HepG2 (cell line): ENCODE data around the gene RPTOR. TPM values are rescaled to one million over a fixed set of nuclear protein-coding genes. Genes with fewer than 3 reads are reported as not detected.

Source experiments
- ATAC-seq: fragments of 200-7000 bp; cut with Tn5 transposase; 3 replicates; pipeline ENCODE4 v1.9.1; 2020; ENCODE audit warnings: mild to moderate bottlenecking, moderate library complexity
- BruUV-seq: library from RNA; stranded (reverse); fragments of 400-500 nt; replicated peaks from 2 replicates; lab custom pipeline; 2021; lab: Mats Ljungman, UMichigan
- CTCF ChIA-PET: fragments of 300-600 bp; formaldehyde crosslinking; extraction: SDS; loops from one replicate; lab custom pipeline; 2021; ENCODE audit warnings: low total read pairs, inconsistent platforms, low intra/inter-chr PET ratio; lab: Yijun Ruan, JAX
- POLR2A ChIA-PET: fragments of 350-600 bp; sonication (Branson Sonifier 250); formaldehyde crosslinking; loops from one replicate; lab custom pipeline; 2020; ENCODE audit warnings: antibody characterized with exemption, inconsistent platforms; lab: Yijun Ruan, JAX
- DNase-seq: peaks from one replicate; pipeline ENCODE4 v3.0.0-alpha.2; 2015; ENCODE audit warnings: low spot score
- FAIRE-seq: peaks from 3 replicates; lab custom pipeline; 2011; peaks lifted over from hg19 to GRCh38; lab: Jason Lieb, UNC
- H2AFZ ChIP-seq: one replicate; pipeline ENCODE4 v1.6.1; 2011; ENCODE audit warnings: low read length, inconsistent platforms
- H3K27ac ChIP-seq: fragments of 300-600 bp; 3 replicates; pipeline ENCODE4 v1.8.0; 2011; ENCODE audit warnings: mixed run types, mild to moderate bottlenecking, mixed read lengths, low read length, inconsistent platforms; ENCODE audit not compliant: insufficient read depth; ENCODE audit errors: extremely low read length
- H3K27me3 ChIP-seq, 2 experiments: fragments of 200-600 bp in 1 of 2; 2 replicates in 1 of 2; 3 replicates in 1 of 2; pipeline versions ENCODE4 v1.6.0 to v1.8.0; 2011; ENCODE audit warnings: low read length in 2 of 2, mild to moderate bottlenecking in 2 of 2, moderate library complexity in 2 of 2, inconsistent platforms in 1 of 2; ENCODE audit not compliant: insufficient read depth in 2 of 2, control insufficient read depth in 1 of 2
- H3K36me3 ChIP-seq, 2 experiments: fragments of 200-600 bp in 1 of 2; replicated peaks in 1 of 2; 2 replicates in 1 of 2; 3 replicates in 1 of 2; pipeline versions ENCODE4 v1.5.1 to v1.8.0; 2011; ENCODE audit warnings: low read length in 2 of 2, inconsistent platforms in 1 of 2; ENCODE audit not compliant: insufficient read depth in 2 of 2, control insufficient read depth in 1 of 2
- H3K4me1 ChIP-seq: 2 replicates; pipeline ENCODE4 v1.5.1; 2012; ENCODE audit warnings: low read length, inconsistent platforms; ENCODE audit not compliant: insufficient read depth
- H3K4me2 ChIP-seq: 2 replicates; pipeline ENCODE4 v1.6.0; 2011; ENCODE audit warnings: low read depth, low read length, inconsistent platforms
- H3K4me3 ChIP-seq, 3 experiments: fragments of 200-600 bp in 1 of 3; sonication (generic), shearing (Covaris generic) in 1 of 3; replicated peaks in 1 of 3; 2 replicates each; pipeline ENCODE4 v1.5.1; 2011 to 2016; ENCODE audit warnings: low read length in 3 of 3, inconsistent platforms in 2 of 3, low read depth in 2 of 3, mild to moderate bottlenecking in 2 of 3, control low read depth in 1 of 3, mixed read lengths in 1 of 3; ENCODE audit not compliant: insufficient read depth in 1 of 3
- H3K79me2 ChIP-seq: one replicate; pipeline ENCODE4 v1.6.1; 2011; ENCODE audit warnings: low read length, inconsistent platforms; ENCODE audit not compliant: insufficient read depth
- H3K9ac ChIP-seq: 2 replicates; pipeline ENCODE4 v1.6.0; 2011; ENCODE audit warnings: mild to moderate bottlenecking, low read depth, low read length, inconsistent platforms; ENCODE audit not compliant: insufficient read depth
- H3K9me3 ChIP-seq: 2 replicates; pipeline ENCODE4 v1.5.1; 2012; ENCODE audit warnings: mild to moderate bottlenecking, low read length
- H4K20me1 ChIP-seq: 2 replicates; pipeline ENCODE4 v1.6.0; 2011; ENCODE audit warnings: inconsistent platforms, mild to moderate bottlenecking, low read length, moderate library complexity; ENCODE audit not compliant: insufficient read depth
- AFF4 ChIP-seq: sonication (generic); formaldehyde crosslinking; IDR thresholded peaks from 2 replicates; pipeline ENCODE4 v1.4.0; 2020; ENCODE audit warnings: missing genetic modification reagents
- KLF16 ChIP-seq, 2 experiments: sonication (generic) in 1 of 2; formaldehyde crosslinking in 1 of 2; IDR thresholded peaks; 2 replicates each; pipeline versions ENCODE4 v1.6.1 to v1.8.0; 2016 to 2023; ENCODE audit warnings: missing genetic modification reagents in 2 of 2, missing compliant biosample characterization in 1 of 2
- MED13 ChIP-seq: sonication (generic); formaldehyde crosslinking; IDR thresholded peaks from 2 replicates; pipeline ENCODE4 v1.5.0; 2020; ENCODE audit warnings: missing genetic modification reagents
- RBM22 ChIP-seq: fragments of 200-400 bp; formaldehyde crosslinking; optimal IDR thresholded peaks from 2 replicates; pipeline ENCODE3; 2017; ENCODE audit warnings: mild to moderate bottlenecking, low read length, moderate library complexity
- ZBTB33 ChIP-seq: sonication (generic); formaldehyde crosslinking; IDR thresholded peaks from 2 replicates; pipeline ENCODE4 v1.4.0; 2020; ENCODE audit warnings: missing genetic modification reagents
- ZBTB7A ChIP-seq: sonication (generic); formaldehyde crosslinking; IDR thresholded peaks from 2 replicates; pipeline ENCODE4 v1.8.0; 2022; ENCODE audit warnings: mild to moderate bottlenecking, missing genetic modification reagents
- ZKSCAN1 ChIP-seq: fragments of 150-350 bp; IDR thresholded peaks from 2 replicates; pipeline ENCODE4 v1.6.1; 2014; ENCODE audit warnings: low read length
- ZNF10 ChIP-seq: sonication (generic); formaldehyde crosslinking; IDR thresholded peaks from 2 replicates; pipeline ENCODE4 v1.4.0; 2020; ENCODE audit warnings: mild to moderate bottlenecking, low read depth, missing genetic modification reagents, borderline replicate concordance
- ZNF276 ChIP-seq: sonication (generic); formaldehyde crosslinking; IDR thresholded peaks from 2 replicates; pipeline ENCODE4 v1.4.0; 2020; ENCODE audit warnings: mild to moderate bottlenecking, low read depth, missing genetic modification reagents
- ZNF512 ChIP-seq: sonication (generic); formaldehyde crosslinking; IDR thresholded peaks from 2 replicates; pipeline ENCODE4 v1.4.0; 2020; ENCODE audit warnings: mild to moderate bottlenecking, missing genetic modification reagents
- ZNF616 ChIP-seq: sonication (generic); formaldehyde crosslinking; IDR thresholded peaks from 2 replicates; pipeline ENCODE4 v1.5.0; 2020; ENCODE audit warnings: low read depth, mild to moderate bottlenecking, missing genetic modification reagents
- ZNF883 ChIP-seq: sonication (generic); formaldehyde crosslinking; IDR thresholded peaks from 2 replicates; pipeline ENCODE4 v1.5.1; 2020; ENCODE audit warnings: mild to moderate bottlenecking, missing genetic modification reagents; ENCODE audit errors: not compliant biosample characterization
- ZSCAN9 ChIP-seq: IDR thresholded peaks from 2 replicates; pipeline ENCODE4 v1.6.1; 2016; ENCODE audit warnings: borderline replicate concordance
- WGBS: methylation state at CpG from one replicate; pipeline ENCODE4 v1.1.6; 2017; ENCODE audit warnings: low lambda C conversion rate; 5-methylcytosine and 5-hydroxymethylcytosine counted together
- in situ Hi-C: cut with HindIII; loops from 2 replicates; pipeline ENCODE4 v1.10.0; 2017; ENCODE audit warnings: low pct_unique_long_range_greater_than_20kb; ENCODE audit not compliant: extremely low pct_ligation_motif_present
- intact Hi-C: fragments of 100-400 bp; cut with micrococcal nuclease; formaldehyde crosslinking; loops from one replicate; pipeline ENCODE4 v1.10.0; 2022; ENCODE audit not compliant: unreplicated experiment
- polyA plus RNA-seq, 8 experiments: library from polyadenylated mRNA; depleted of rRNA in 3 of 8; stranded (reverse) in 7 of 8; unstranded in 1 of 8; fragments of >200 nt; fragmentation: Illumina TruSeq in 4 of 8; extraction: Trizol in 4 of 8; gene quantifications; 2 replicates each; pipeline versions ENCODE4 v1.2.1 to v1.2.3, GENCODE V29; 2011 to 2016; ENCODE audit warnings: low read depth in 4 of 8, missing spikeins in 1 of 8, mixed read lengths in 1 of 8; ENCODE audit not compliant: insufficient read depth in 1 of 8
- total RNA-seq, 5 experiments: library from RNA; depleted of rRNA; stranded (reverse); fragments of >200 nt; fragmentation: Illumina TruSeq; extraction: Trizol; gene quantifications; 2 replicates each; pipeline ENCODE4 v1.2.3, GENCODE V29; 2016; ENCODE audit warnings: low read depth in 1 of 5

Gene RPTOR
- total and polyA plus RNA-seq, 2 of the 13 experiments (the other 11 are each of a cell fraction or from before 2014, with no cell fraction given), result 6.6 to 25.3 TPM

GRCh38 chr17:80941743-80942422 is 397.2 kb downstream of the RPTOR start:
- BruUV-seq, result no TSS peak
- in situ Hi-C loops, result no loop called here
- Histone ChIP-seq H3K79me2 (no peaks in the 10 kb centered on the region), H3K27ac (no peak overlapping the region), H3K36me3 (peaks cover 19 to 31% of the 10 kb centered on the region in 2 experiments; a peak in 4 of 5 replicates), H3K4me3 (no peak overlapping the region), H3K9me3 (no peaks in the 10 kb centered on the region), H4K20me1 (no peaks in the 10 kb centered on the region), H3K4me1 (no peaks in the 10 kb centered on the region; the same call in 1 of the 2 replicates), H3K27me3 (no peaks in the 10 kb centered on the region), H3K9ac (no peak overlapping the region), H3K4me2 (no peak overlapping the region), H2AFZ (no peak overlapping the region)
- no peak for ATAC-seq
- CTCF ChIA-PET, result no interaction called here
- WGBS, result 97% methylated on average over 29 of the region's 33 CpGs
- no peak for FAIRE-seq
- TF ChIP-seq ZNF10 (CRISPR knock-in tag) (no peak), ZNF512 (no peak), ZBTB33 (CRISPR knock-in tag) (peak; percentile 21; the same call in 1 of the 2 replicates), MED13 (CRISPR knock-in tag) (no peak), ZSCAN9 (CRISPR knock-in tag) (no peak), ZBTB7A (no peak), KLF16 (CRISPR knock-in tag; IDR thresholded peaks at IDR 0.05) (no peak), AFF4 (CRISPR knock-in tag) (no peak), ZKSCAN1 (no peak), RBM22 (peak; percentile 45), ZNF616 (CRISPR knock-in tag) (no peak), ZNF883 (CRISPR knock-in tag) (no peak), ZNF276 (CRISPR knock-in tag) (no peak)
- POLR2A ChIA-PET, result no interaction called here
- DNase-seq, result no peak
- intact Hi-C loops, result no loop called here
